Endothelial cell of umbilical vein (primary cell): ENCODE measurements around the gene ZNRD2. TPM values are rescaled to one million over a fixed set of nuclear protein-coding genes. Genes with fewer than 3 reads are reported as not detected.

ENCODE experiments used
- BruUV-seq: library from RNA; stranded (reverse); fragments of 400-500 nt; replicated peaks from 2 replicates; lab custom pipeline; 2021; lab: Mats Ljungman, UMichigan
- CTCF ChIA-PET: fragments of 300-600, 350-600 bp; sonication (Branson Sonifier 250); formaldehyde crosslinking; loops from one replicate; lab custom pipeline; 2021; ENCODE audit warnings: antibody characterized with exemption, inconsistent platforms; lab: Charles Lee
- POLR2A ChIA-PET: fragments of 300-600, 350-600 bp; sonication (Branson Sonifier 250); formaldehyde crosslinking; loops from one replicate; lab custom pipeline; 2021; ENCODE audit warnings: antibody characterized with exemption, inconsistent platforms; lab: Charles Lee
- DNase-seq: peaks from one replicate; pipeline ENCODE4 v3.0.0-alpha.2; 2011; ENCODE audit warnings: low read depth, low spot score
- FAIRE-seq: peaks from 2 replicates; lab custom pipeline; 2011; peaks lifted over from hg19 to GRCh38; lab: Jason Lieb, UNC
- H2AFZ ChIP-seq: 2 replicates; pipeline ENCODE4 v1.6.0; 2012; ENCODE audit warnings: low read depth, low read length, control low read depth, inconsistent platforms
- H3K27ac ChIP-seq: 2 replicates; pipeline ENCODE4 v1.5.1; 2011; ENCODE audit warnings: low read depth, mild to moderate bottlenecking, control low read depth, low read length, moderate library complexity; ENCODE audit not compliant: insufficient read depth
- H3K27me3 ChIP-seq, 2 experiments: 2 replicates each; pipeline versions ENCODE4 v1.6.0 to v1.6.1; 2011; ENCODE audit warnings: low read length in 2 of 2, mixed read lengths in 1 of 2; ENCODE audit not compliant: control insufficient read depth in 2 of 2, insufficient read depth in 2 of 2
- H3K36me3 ChIP-seq, 2 experiments: 2 replicates in 1 of 2; 3 replicates in 1 of 2; pipeline ENCODE4 v1.5.1; 2011; ENCODE audit warnings: low read length in 2 of 2, mild to moderate bottlenecking in 1 of 2, moderate library complexity in 1 of 2; ENCODE audit not compliant: control insufficient read depth in 2 of 2, insufficient read depth in 2 of 2; ENCODE audit errors: extremely low read depth in 1 of 2
- H3K4me1 ChIP-seq: 3 replicates; pipeline ENCODE4 v1.5.1; 2011; ENCODE audit warnings: mild to moderate bottlenecking, low read length; ENCODE audit not compliant: control insufficient read depth, insufficient read depth; ENCODE audit errors: extremely low read depth
- H3K4me2 ChIP-seq: 2 replicates; pipeline ENCODE4 v1.6.1; 2011; ENCODE audit warnings: low read length, control low read depth, mixed read lengths; ENCODE audit not compliant: insufficient read depth
- H3K4me3 ChIP-seq, 3 experiments: fragments of 200-600 bp in 1 of 3; sonication (generic), shearing (Covaris generic) in 1 of 3; replicated peaks in 1 of 3; 2 replicates each; pipeline ENCODE4 v1.5.1; 2011 to 2016; ENCODE audit warnings: control low read depth in 3 of 3, low read length in 3 of 3, mild to moderate bottlenecking in 2 of 3, inconsistent platforms in 1 of 3, low read depth in 1 of 3, moderate library complexity in 1 of 3; ENCODE audit not compliant: insufficient read depth in 1 of 3
- H3K79me2 ChIP-seq: 2 replicates; pipeline ENCODE4 v1.6.0; 2012; ENCODE audit warnings: low read length, inconsistent platforms; ENCODE audit not compliant: control insufficient read depth, insufficient read depth
- H3K9ac ChIP-seq: replicated peaks from 2 replicates; pipeline ENCODE3; 2011; ENCODE audit warnings: low read length, control low read depth; ENCODE audit not compliant: insufficient read depth; ENCODE audit errors: extremely low read depth
- H3K9me1 ChIP-seq: replicated peaks from 3 replicates; pipeline ENCODE4 v1.6.0; 2011; ENCODE audit warnings: mild to moderate bottlenecking, low read length; ENCODE audit not compliant: control insufficient read depth, insufficient read depth; ENCODE audit errors: extremely low read depth
- H3K9me3 ChIP-seq: replicated peaks from 2 replicates; pipeline ENCODE4 v1.5.1; 2012; ENCODE audit warnings: low read length, inconsistent platforms; ENCODE audit not compliant: control insufficient read depth, insufficient read depth
- H4K20me1 ChIP-seq: replicated peaks from 2 replicates; pipeline ENCODE3; 2011; ENCODE audit warnings: mild to moderate bottlenecking, low read length; ENCODE audit not compliant: control insufficient read depth, insufficient read depth; ENCODE audit errors: extremely low read depth
- CTCF ChIP-seq, 2 donors: IDR thresholded peaks; 1 replicate in 1 of 2; 2 replicates in 1 of 2; pipeline ENCODE4 v1.5.1; 2011; ENCODE audit warnings: low read length in 2 of 2, mild to moderate bottlenecking in 2 of 2, moderate library complexity in 2 of 2, control low read depth in 1 of 2, inconsistent platforms in 1 of 2, low read depth in 1 of 2; ENCODE audit not compliant: insufficient read depth in 1 of 2; ENCODE audit errors: extremely low read depth in 1 of 2
- EZH2 ChIP-seq: IDR thresholded peaks from 2 replicates; pipeline ENCODE4 v1.6.1; 2012; ENCODE audit warnings: borderline replicate concordance, low read depth, mild to moderate bottlenecking, moderate library complexity, low read length, inconsistent platforms; ENCODE audit not compliant: severe bottlenecking
- FOS ChIP-seq: IDR thresholded peaks from 2 replicates; pipeline ENCODE4 v1.6.1; 2011; ENCODE audit warnings: mild to moderate bottlenecking, low read length, moderate library complexity, borderline replicate concordance; ENCODE audit not compliant: insufficient read depth
- GATA2 ChIP-seq: IDR thresholded peaks from 2 replicates; pipeline ENCODE4 v1.7.0; 2011; ENCODE audit warnings: low read depth, mild to moderate bottlenecking, moderate library complexity, mixed read lengths, low read length; ENCODE audit not compliant: insufficient read length, insufficient read depth
- JUN ChIP-seq: IDR thresholded peaks from 2 replicates; pipeline ENCODE4 v1.6.1; 2011; ENCODE audit warnings: borderline replicate concordance, low read depth; ENCODE audit not compliant: insufficient read length, insufficient read depth
- MAX ChIP-seq: IDR thresholded peaks from 2 replicates; pipeline ENCODE4 v1.6.1; 2011; ENCODE audit not compliant: insufficient read depth, insufficient read length
- MYC ChIP-seq: IDR thresholded peaks from one replicate; pipeline ENCODE4 v1.6.1; 2011; ENCODE audit warnings: mild to moderate bottlenecking, low read depth, low read length
- POLR2A ChIP-seq: IDR thresholded peaks from 2 replicates; pipeline ENCODE4 v1.6.1; 2012; ENCODE audit warnings: low read depth, mild to moderate bottlenecking, control low read depth, low read length
- POLR2AphosphoS5 ChIP-seq: IDR thresholded peaks from 2 replicates; pipeline ENCODE4 v1.6.1; 2012; ENCODE audit warnings: low read depth, mild to moderate bottlenecking, control low read depth, low read length, moderate library complexity; ENCODE audit not compliant: insufficient read depth
- dilution Hi-C: fragments of 300-500 bp; cut with MboI; formaldehyde crosslinking; loops from one replicate; pipeline ENCODE4 v1.15.0; 2019; ENCODE audit warnings: low sequenced_read_pairs; ENCODE audit not compliant: extremely low pct_ligation_motif_present
- intact Hi-C: fragments of 100-400 bp; cut with micrococcal nuclease; formaldehyde crosslinking; loops from one replicate; pipeline ENCODE4 v1.10.0; 2022
- polyA plus RNA-seq, 4 experiments: library from polyadenylated mRNA; depleted of rRNA in 3 of 4; stranded (reverse) in 3 of 4; unstranded in 1 of 4; fragments of >200 nt; gene quantifications; 2 replicates each; pipeline versions ENCODE4 v1.2.1 to v1.2.3, GENCODE V29; 2011 to 2012; ENCODE audit warnings: missing spikeins in 1 of 4
- total RNA-seq: library from RNA; stranded (reverse); gene quantifications from 2 replicates; pipeline ENCODE4 v1.2.3, GENCODE V29; 2021

The ZNRD2 gene
- total and polyA plus RNA-seq, 2 donors (not counting 3 experiments of a cell fraction or from before 2014, with no cell fraction given), result 40.8 to 96.7 TPM

GRCh38 chr11:65554842-65555430 lies 15.3 kb upstream of the ZNRD2 start:
- DNase-seq, result no peak
- POLR2A ChIA-PET, result no interaction called here
- Histone ChIP-seq H3K27me3 (no peaks in the 10 kb centered on the region), H2AFZ (no peak overlapping the region), H3K79me2 (peaks cover 22% of the 10 kb centered on the region), H3K4me1 (peaks cover 40% of the 10 kb centered on the region), H3K9me3 (no peaks in the 10 kb centered on the region), H3K27ac (no peak overlapping the region), H3K9ac (no peak overlapping the region), H3K4me3 (no peak overlapping the region), H3K9me1 (no peaks in the 10 kb centered on the region), H3K4me2 (no peak overlapping the region), H3K36me3 (peaks cover 0 to 21% of the 10 kb centered on the region in 2 experiments), H4K20me1 (no peaks in the 10 kb centered on the region)
- intact Hi-C loops (no loop called here), dilution Hi-C loops (no loop called here)
- BruUV-seq, result no TSS peak
- TF ChIP-seq MYC (no peak), POLR2A (no peak), POLR2AphosphoS5 (no peak), CTCF (IDR thresholded peaks at IDR 0.05; ENCODE audit: extremely low read depth in 1 of 2, insufficient read depth in 1 of 2, low read depth in 1 of 2, low read length in 2 of 2) (no peak)
- CTCF ChIA-PET, result interaction anchor here (0.8 to 3.2 kb wide), 3 partner anchors 8 to 17 kb away, joined by 4 to 21 read pairs (median 5); partner anchors contain the start of gene FAM89B
- no peak for FAIRE-seq

- peak; percentile 78 for FAIRE-seq
- BruUV-seq, result no TSS peak
- CTCF ChIA-PET, result interaction anchor here (0.8 to 3.2 kb wide), 4 partner anchors 9 to 16 kb away, joined by 4 to 21 read pairs (median 5); partner anchors contain the start of gene FAM89B
Measured at GRCh38 chr11:65555693-65556231, 14.5 kb upstream of the ZNRD2 start.

More at GRCh38 chr11:65555693-65556231, 14.5 kb upstream of the ZNRD2 start:
- intact Hi-C loops (no loop called here), dilution Hi-C loops (no loop called here)
- no peak overlapping the region for H3K4me3 ChIP-seq
- H2AFZ ChIP-seq, result no peak overlapping the region
- TF ChIP-seq GATA2, result no peak
- no peak for TF ChIP-seq EZH2
- TF ChIP-seq MAX, result no peak
- peak; percentile 73 for TF ChIP-seq FOS
- no peak for TF ChIP-seq POLR2AphosphoS5
- no peak for TF ChIP-seq MYC
- no peak for TF ChIP-seq POLR2A
- peak; percentile 7 for TF ChIP-seq JUN
- TF ChIP-seq CTCF (IDR thresholded peaks at IDR 0.05; ENCODE audit: extremely low read depth in 1 of 2, insufficient read depth in 1 of 2, low read depth in 1 of 2, low read length in 2 of 2), result no peak
- peak overlapping the region; percentile 25 for H3K27ac ChIP-seq
- peak overlapping the region; percentile 31 for H3K4me2 ChIP-seq
- H3K4me1 ChIP-seq, result peaks cover 48% of the 10 kb centered on the region
- H4K20me1 ChIP-seq, result no peaks in the 10 kb centered on the region
- DNase-seq, result peak; percentile 71
- no peaks in the 10 kb centered on the region for H3K9me3 ChIP-seq
- H3K79me2 ChIP-seq, result peaks cover 22% of the 10 kb centered on the region
- peaks cover 0 to 21% of the 10 kb centered on the region in 2 experiments for H3K36me3 ChIP-seq
- POLR2A ChIA-PET, result no interaction called here
- H3K9me1 ChIP-seq, result no peaks in the 10 kb centered on the region
- H3K27me3 ChIP-seq, result no peaks in the 10 kb centered on the region
- no peak overlapping the region for H3K9ac ChIP-seq
